ENCODE results near the gene AKAP3.

AKAP3 gene

GRCh38 chr12:4648501-4649357 is at the start of gene AKAP3, which contains the start of gene NDUFA9:
Gene AKAP3 (minus strand): TSS chr12:4649051. CDS start chr12:4638196, 10,855 bp downstream.
Gene NDUFA9 (plus strand): TSS chr12:4649114. CDS start chr12:4649127, 13 bp downstream.
- DNase-seq: peak; percentile 81

- DNase-seq: no peak
Measured at GRCh38 chr12:4690760-4691159, 41.9 kb upstream of the AKAP3 start.

GRCh38 chr12:4685317-4685716 is 36.5 kb upstream of the AKAP3 start:
- DNase-seq: no peak

GRCh38 chr12:4681732-4682131 is 32.9 kb upstream of the AKAP3 start:
- no peak for DNase-seq

GRCh38 chr12:4679711-4680110 is 30.9 kb upstream of the AKAP3 start:
- no peak for DNase-seq

GRCh38 chr12:4665236-4665635 is 16.4 kb upstream of the AKAP3 start:
- no peak for DNase-seq

- no peak for DNase-seq
Measured at GRCh38 chr12:4663971-4664505, 15.2 kb upstream of the AKAP3 start.

- DNase-seq: no peak
Measured at GRCh38 chr12:4653691-4654090, 4.8 kb upstream of the AKAP3 start.

GRCh38 chr12:4653257-4653656 is 4.4 kb upstream of the AKAP3 start:
- DNase-seq: no peak

GRCh38 chr12:4649358-4649661 is 459 bp upstream of the AKAP3 start:
- no peak for DNase-seq

GRCh38 chr12:4648104-4648500 is 749 bp downstream of the AKAP3 start:
- DNase-seq: no peak

GRCh38 chr12:4645023-4645422 is 3.8 kb downstream of the AKAP3 start:
- DNase-seq: no peak

- no peak for DNase-seq
Measured at GRCh38 chr12:4643747-4644146, 5.1 kb downstream of the AKAP3 start.

- DNase-seq: no peak
Measured at GRCh38 chr12:4630262-4630661, 18.6 kb downstream of the AKAP3 start.

GRCh38 chr12:4628406-4628805 is 20.4 kb downstream of the AKAP3 start:
- no peak for DNase-seq

- no peak for DNase-seq
Measured at GRCh38 chr12:4626543-4626942, 22.3 kb downstream of the AKAP3 start.

- DNase-seq: no peak
Measured at GRCh38 chr12:4621511-4621910, 27.3 kb downstream of the AKAP3 start.

- DNase-seq: no peak
Measured at GRCh38 chr12:4615667-4616066, 33.2 kb downstream of the AKAP3 start.

GRCh38 chr12:4610481-4610880 is 38.4 kb downstream of the AKAP3 start:
- no peak for DNase-seq

GRCh38 chr12:4609071-4609470 is 39.8 kb downstream of the AKAP3 start:
- no peak for DNase-seq

- no peak for DNase-seq
Measured at GRCh38 chr12:4607056-4607455, 41.8 kb downstream of the AKAP3 start.

GRCh38 chr12:4604684-4605193 is 44.1 kb downstream of the AKAP3 start:
- DNase-seq: peak; percentile 82

GRCh38 chr12:4603946-4604345 is 44.9 kb downstream of the AKAP3 start:
- DNase-seq: no peak

- DNase-seq: no peak
Measured at GRCh38 chr12:4603421-4603820, 45.4 kb downstream of the AKAP3 start.

GRCh38 chr12:4595881-4596280 is 53.0 kb downstream of the AKAP3 start:
- DNase-seq: no peak

Measured in CD4-positive, alpha-beta T cell treated with Interleukin-12 subunit alpha and Interleukin-12 subunit beta, for 1 hour (primary cell).